ENCODE data around the gene ALDH16A1. TPM values are rescaled to one million over a fixed set of nuclear protein-coding genes. Genes with fewer than 3 reads are reported as not detected.

The ALDH16A1 gene
- total and polyA plus RNA-seq, 2 of the 8 experiments (the other 6 are each of a cell fraction or from before 2014, with no cell fraction given) = 30.5 to 34.3 TPM

GRCh38 chr19:49403404-49404187, 49.4 kb upstream of the ALDH16A1 start (continued):
- TF ChIP-seq ATF3 (IDR thresholded peaks at IDR 0.05; ENCODE audit: insufficient read depth, low read depth, low read length) = no peak
- peak; percentile 85; the same call in 1 of the 2 replicates for TF ChIP-seq TCF12 (IDR thresholded peaks at IDR 0.05; ENCODE audit: low read depth, low read length)
- no peak for TF ChIP-seq NRF1 (IDR thresholded peaks at IDR 0.05; ENCODE audit: low read depth, low read length)
- TF ChIP-seq ASH2L (IDR thresholded peaks at IDR 0.05; ENCODE audit: low read length) = peak; percentile 82
- no peak; a peak in 1 of 4 replicates for TF ChIP-seq RAD21 (IDR thresholded peaks at IDR 0.05 in 1 of 2, conservative IDR thresholded peaks at IDR 0.05 in 1 of 2; ENCODE audit: low read depth in 2 of 2, low read length in 2 of 2)

Data from H1 (cell line).